Liver (tissue), 3 donors: ENCODE data around the gene RAB3GAP1.

Experiments
- EGR1 ChIP-seq, 2 donors: IDR thresholded peaks; 2 replicates each; pipeline ENCODE4 v1.6.1; 2016 to 2018; ENCODE audit warnings: antibody characterized with exemption in 2 of 2, low read depth in 2 of 2
- FOXA2 ChIP-seq: IDR thresholded peaks from 2 replicates; pipeline ENCODE4 v1.6.1; 2016; ENCODE audit warnings: antibody characterized with exemption
- GABPA ChIP-seq, 2 donors: IDR thresholded peaks in 1 of 2; conservative IDR thresholded peaks in 1 of 2; 2 replicates each; pipeline ENCODE4 v1.6.1; 2016; ENCODE audit warnings: antibody characterized with exemption in 2 of 2, mild to moderate bottlenecking in 1 of 2, moderate library complexity in 1 of 2
- NR2F2 ChIP-seq: IDR thresholded peaks from 2 replicates; pipeline ENCODE4 v1.6.1; 2016; ENCODE audit warnings: antibody characterized with exemption
- RAD21 ChIP-seq, 2 donors: IDR thresholded peaks; 2 replicates each; pipeline ENCODE4 v1.6.1; 2016; ENCODE audit warnings: antibody characterized with exemption in 2 of 2, mild to moderate bottlenecking in 2 of 2
- SP1 ChIP-seq: IDR thresholded peaks from 2 replicates; pipeline ENCODE4 v1.6.1; 2018; ENCODE audit warnings: antibody characterized with exemption, mild to moderate bottlenecking
- TAF1 ChIP-seq: conservative IDR thresholded peaks from 2 replicates; pipeline ENCODE4 v1.6.1; 2016; ENCODE audit warnings: antibody characterized with exemption, mild to moderate bottlenecking
- YY1 ChIP-seq: IDR thresholded peaks from 2 replicates; pipeline ENCODE4 v1.6.1; 2016; ENCODE audit warnings: antibody characterized with exemption, mild to moderate bottlenecking
- TF ChIP-seq, protein P1 (sequence below): fragments of 150-350 bp; IDR thresholded peaks from 2 replicates; pipeline ENCODE4 v1.5.1; 2017; ENCODE audit warnings: improper control_type of control experiment, low read depth, low read length; ENCODE audit not compliant: missing input control
- TF ChIP-seq, protein P2 (sequence below): IDR thresholded peaks from 2 replicates; pipeline ENCODE4 v1.6.1; 2016; ENCODE audit warnings: antibody characterized with exemption
- TF ChIP-seq, protein P3 (sequence below): IDR thresholded peaks from 2 replicates; pipeline ENCODE4 v1.6.1; 2016; ENCODE audit warnings: antibody characterized with exemption
- donor health status: healthy.
- donor health status: healthy.

DNA sequence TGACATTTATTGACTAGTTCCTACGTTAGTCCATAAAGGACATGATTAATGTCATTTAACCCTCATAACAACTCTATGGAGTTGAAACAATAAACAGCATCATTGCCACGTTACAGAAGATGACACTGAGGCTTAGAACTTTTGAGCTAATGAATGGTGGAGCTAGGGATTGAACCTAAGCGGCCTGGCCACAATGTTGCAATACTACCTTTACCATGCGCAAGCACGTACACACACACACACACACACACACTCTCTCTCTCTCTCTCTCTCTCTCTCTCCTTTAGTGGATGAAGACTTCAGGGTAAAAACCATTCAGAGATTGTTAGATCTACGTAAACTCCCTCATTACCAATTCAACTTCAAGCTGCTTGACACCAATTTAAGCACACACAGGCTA is 4.0 kb upstream of the RAB3GAP1 start:
- TF ChIP-seq, protein P1, sequence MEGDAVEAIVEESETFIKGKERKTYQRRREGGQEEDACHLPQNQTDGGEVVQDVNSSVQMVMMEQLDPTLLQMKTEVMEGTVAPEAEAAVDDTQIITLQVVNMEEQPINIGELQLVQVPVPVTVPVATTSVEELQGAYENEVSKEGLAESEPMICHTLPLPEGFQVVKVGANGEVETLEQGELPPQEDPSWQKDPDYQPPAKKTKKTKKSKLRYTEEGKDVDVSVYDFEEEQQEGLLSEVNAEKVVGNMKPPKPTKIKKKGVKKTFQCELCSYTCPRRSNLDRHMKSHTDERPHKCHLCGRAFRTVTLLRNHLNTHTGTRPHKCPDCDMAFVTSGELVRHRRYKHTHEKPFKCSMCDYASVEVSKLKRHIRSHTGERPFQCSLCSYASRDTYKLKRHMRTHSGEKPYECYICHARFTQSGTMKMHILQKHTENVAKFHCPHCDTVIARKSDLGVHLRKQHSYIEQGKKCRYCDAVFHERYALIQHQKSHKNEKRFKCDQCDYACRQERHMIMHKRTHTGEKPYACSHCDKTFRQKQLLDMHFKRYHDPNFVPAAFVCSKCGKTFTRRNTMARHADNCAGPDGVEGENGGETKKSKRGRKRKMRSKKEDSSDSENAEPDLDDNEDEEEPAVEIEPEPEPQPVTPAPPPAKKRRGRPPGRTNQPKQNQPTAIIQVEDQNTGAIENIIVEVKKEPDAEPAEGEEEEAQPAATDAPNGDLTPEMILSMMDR, result no peak
- no peak for TF ChIP-seq EGR1 (IDR thresholded peaks at IDR 0.05; ENCODE audit: low read depth in 2 of 2)
- no peak for TF ChIP-seq GABPA (IDR thresholded peaks at IDR 0.05 in 1 of 2, conservative IDR thresholded peaks at IDR 0.05 in 1 of 2)
- no peak for TF ChIP-seq RAD21 (IDR thresholded peaks at IDR 0.05)
- TF ChIP-seq, protein P2, sequence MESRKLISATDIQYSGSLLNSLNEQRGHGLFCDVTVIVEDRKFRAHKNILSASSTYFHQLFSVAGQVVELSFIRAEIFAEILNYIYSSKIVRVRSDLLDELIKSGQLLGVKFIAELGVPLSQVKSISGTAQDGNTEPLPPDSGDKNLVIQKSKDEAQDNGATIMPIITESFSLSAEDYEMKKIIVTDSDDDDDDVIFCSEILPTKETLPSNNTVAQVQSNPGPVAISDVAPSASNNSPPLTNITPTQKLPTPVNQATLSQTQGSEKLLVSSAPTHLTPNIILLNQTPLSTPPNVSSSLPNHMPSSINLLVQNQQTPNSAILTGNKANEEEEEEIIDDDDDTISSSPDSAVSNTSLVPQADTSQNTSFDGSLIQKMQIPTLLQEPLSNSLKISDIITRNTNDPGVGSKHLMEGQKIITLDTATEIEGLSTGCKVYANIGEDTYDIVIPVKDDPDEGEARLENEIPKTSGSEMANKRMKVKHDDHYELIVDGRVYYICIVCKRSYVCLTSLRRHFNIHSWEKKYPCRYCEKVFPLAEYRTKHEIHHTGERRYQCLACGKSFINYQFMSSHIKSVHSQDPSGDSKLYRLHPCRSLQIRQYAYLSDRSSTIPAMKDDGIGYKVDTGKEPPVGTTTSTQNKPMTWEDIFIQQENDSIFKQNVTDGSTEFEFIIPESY, result no peak
- TF ChIP-seq TAF1, result no peak
- TF ChIP-seq, protein P3, sequence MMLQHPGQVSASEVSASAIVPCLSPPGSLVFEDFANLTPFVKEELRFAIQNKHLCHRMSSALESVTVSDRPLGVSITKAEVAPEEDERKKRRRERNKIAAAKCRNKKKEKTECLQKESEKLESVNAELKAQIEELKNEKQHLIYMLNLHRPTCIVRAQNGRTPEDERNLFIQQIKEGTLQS, result no peak
- no peak for TF ChIP-seq NR2F2
- no peak for TF ChIP-seq SP1
- TF ChIP-seq FOXA2, result no peak
- no peak for TF ChIP-seq YY1
